NCI-H526 (cell line): ENCODE results near the gene SAMD13.

Experiments
- DNase-seq, 2 experiments: peaks; one replicate each; lab custom pipeline; 2025; lab: John Stamatoyannopoulos, UW

Gene SAMD13

GRCh38 chr1:84345220-84345619 is 43.7 kb downstream of the SAMD13 start:
- DNase-seq = no peak

GRCh38 chr1:84347271-84347931 is 45.9 kb downstream of the SAMD13 start:
- no peak for DNase-seq

- DNase-seq = no peak
These were observed 46.5 kb downstream of the SAMD13 start for GRCh38 chr1:84347932-84348555.

- DNase-seq = no peak
These were observed 47.3 kb downstream of the SAMD13 start for GRCh38 chr1:84348759-84349158.

GRCh38 chr1:84350104-84350503 is 48.6 kb downstream of the SAMD13 start:
- no peak for DNase-seq

GRCh38 chr1:84350550-84350949 is 49.0 kb downstream of the SAMD13 start:
- DNase-seq = no peak

- DNase-seq = no peak
These were observed 51.0 kb downstream of the SAMD13 start for GRCh38 chr1:84352298-84353106.

GRCh38 chr1:84353695-84354094 is 52.2 kb downstream of the SAMD13 start:
- no peak for DNase-seq

- no peak for DNase-seq
These were observed 54.0 kb downstream of the SAMD13 start for GRCh38 chr1:84355556-84355955.

- no peak for DNase-seq
These were observed 55.4 kb downstream of the SAMD13 start for GRCh38 chr1:84356881-84357280.

- DNase-seq = no peak
These were observed 57.2 kb downstream of the SAMD13 start for GRCh38 chr1:84358695-84359094.

- DNase-seq = no peak
These were observed 58.8 kb downstream of the SAMD13 start for GRCh38 chr1:84360316-84360715.

GRCh38 chr1:84361796-84362195 is 60.3 kb downstream of the SAMD13 start:
- DNase-seq = no peak

GRCh38 chr1:84363019-84363418 is 61.5 kb downstream of the SAMD13 start:
- no peak for DNase-seq

- no peak for DNase-seq
These were observed 62.1 kb downstream of the SAMD13 start for GRCh38 chr1:84363622-84364021.

- no peak for DNase-seq
These were observed 64.0 kb downstream of the SAMD13 start for GRCh38 chr1:84365225-84366221.

GRCh38 chr1:84366786-84367185 is 65.3 kb downstream of the SAMD13 start:
- DNase-seq = no peak

GRCh38 chr1:84367219-84367618 is 65.7 kb downstream of the SAMD13 start:
- DNase-seq = no peak

- DNase-seq = no peak
These were observed 66.9 kb downstream of the SAMD13 start for GRCh38 chr1:84368441-84368840.

GRCh38 chr1:84370266-84370665 is 68.8 kb downstream of the SAMD13 start:
- no peak for DNase-seq

- DNase-seq = no peak
These were observed 69.4 kb downstream of the SAMD13 start for GRCh38 chr1:84370831-84371394.
